ENCODE results near the gene HS6ST1. TPM values are rescaled to one million over a fixed set of nuclear protein-coding genes. Genes with fewer than 3 reads are reported as not detected.
A peak's percentile ranks its signal among the peaks of the same experiment; 100 is the strongest.

The HS6ST1 gene
- total and polyA plus RNA-seq, 9 donors = 12.9 to 62.5 (median 45.3) TPM

GRCh38 chr2:128235581-128235980 is 83.1 kb downstream of the HS6ST1 start:
- Histone ChIP-seq H3K36me3 (no peaks in the 10 kb centered on the region), H3K4me3 (no peak overlapping the region), H3K9me3 (no peaks in the 10 kb centered on the region), H3K27me3 (no peaks in the 10 kb centered on the region), H3K4me1 (ENCODE audit: insufficient read depth) (no peaks in the 10 kb centered on the region), H3K27ac (no peak overlapping the region)
- DNase-seq = no peak
- TF ChIP-seq CTCF (IDR thresholded peaks at IDR 0.05) (no peak), EP300 (IDR thresholded peaks at IDR 0.05) (no peak), POLR2A (IDR thresholded peaks at IDR 0.05) (no peak)
- intact Hi-C loops (cut with DNase I) = loop anchor here in 1 of 4 donors (10.0 kb wide), 1 partner anchor 171 kb away; no protein-coding TSS in a partner anchor
- 89 to 91% (median 90%) methylated on average over 8 of the region's 8 CpGs for WGBS, 3 donors

DNA sequence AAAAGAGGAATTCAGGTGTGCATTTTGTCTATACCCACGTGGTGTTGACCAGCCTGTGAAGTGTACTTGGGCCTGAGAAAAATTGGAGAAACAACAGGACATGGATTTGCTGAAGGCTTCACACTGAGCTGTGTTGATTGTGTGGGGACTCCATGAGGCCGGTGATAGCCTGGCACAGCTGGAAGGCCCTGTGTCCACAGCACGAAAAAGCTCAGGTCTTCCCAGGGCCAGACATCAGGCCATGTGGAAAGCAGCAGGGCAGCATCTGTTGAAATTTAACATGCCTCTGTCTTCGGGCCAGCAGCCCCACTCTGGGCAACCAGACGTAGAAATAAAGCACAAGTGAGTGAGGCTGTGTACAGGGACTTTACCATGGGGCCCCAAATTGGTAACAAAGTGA is 84.1 kb downstream of the HS6ST1 start:
- H3K4me1 ChIP-seq (ENCODE audit: insufficient read depth) = no peaks in the 10 kb centered on the region
- H3K9me3 ChIP-seq = no peaks in the 10 kb centered on the region
- H3K36me3 ChIP-seq = no peaks in the 10 kb centered on the region
- intact Hi-C loops (cut with DNase I) = loop anchor here in 1 of 4 donors (5.0 to 10.0 kb wide), 2 partner anchors 68 to 170 kb away; no protein-coding TSS in a partner anchor
- TF ChIP-seq CTCF (IDR thresholded peaks at IDR 0.05) (no peak), POLR2A (IDR thresholded peaks at IDR 0.05) (no peak), EP300 (IDR thresholded peaks at IDR 0.05) (no peak)
- no peak for DNase-seq
- 81 to 88% (median 87%) methylated on average over 5 of the region's 5 CpGs for WGBS, 3 donors
- H3K27ac ChIP-seq = no peak overlapping the region
- H3K27me3 ChIP-seq = no peaks in the 10 kb centered on the region
- H3K4me3 ChIP-seq = no peak overlapping the region

- Histone ChIP-seq H3K36me3 (no peaks in the 10 kb centered on the region), H3K4me1 (ENCODE audit: insufficient read depth) (no peaks in the 10 kb centered on the region), H3K4me3 (no peak overlapping the region), H3K27me3 (no peaks in the 10 kb centered on the region), H3K27ac (no peak overlapping the region), H3K9me3 (no peaks in the 10 kb centered on the region)
- TF ChIP-seq EP300 (IDR thresholded peaks at IDR 0.05) (no peak), POLR2A (IDR thresholded peaks at IDR 0.05) (no peak), CTCF (IDR thresholded peaks at IDR 0.05) (peak in 1 of 3 donors; percentile 1)
- WGBS, 3 donors = 45 to 55% (median 48%) methylated on average over 11 of the region's 11 CpGs
- intact Hi-C loops (cut with DNase I) = loop anchor here in 1 of 4 donors (5.0 to 10.0 kb wide), 2 partner anchors 68 to 169 kb away; no protein-coding TSS in a partner anchor
- no peak for DNase-seq
Observed at GRCh38 chr2:128233790-128234395, 84.8 kb downstream of the HS6ST1 start.

DNA sequence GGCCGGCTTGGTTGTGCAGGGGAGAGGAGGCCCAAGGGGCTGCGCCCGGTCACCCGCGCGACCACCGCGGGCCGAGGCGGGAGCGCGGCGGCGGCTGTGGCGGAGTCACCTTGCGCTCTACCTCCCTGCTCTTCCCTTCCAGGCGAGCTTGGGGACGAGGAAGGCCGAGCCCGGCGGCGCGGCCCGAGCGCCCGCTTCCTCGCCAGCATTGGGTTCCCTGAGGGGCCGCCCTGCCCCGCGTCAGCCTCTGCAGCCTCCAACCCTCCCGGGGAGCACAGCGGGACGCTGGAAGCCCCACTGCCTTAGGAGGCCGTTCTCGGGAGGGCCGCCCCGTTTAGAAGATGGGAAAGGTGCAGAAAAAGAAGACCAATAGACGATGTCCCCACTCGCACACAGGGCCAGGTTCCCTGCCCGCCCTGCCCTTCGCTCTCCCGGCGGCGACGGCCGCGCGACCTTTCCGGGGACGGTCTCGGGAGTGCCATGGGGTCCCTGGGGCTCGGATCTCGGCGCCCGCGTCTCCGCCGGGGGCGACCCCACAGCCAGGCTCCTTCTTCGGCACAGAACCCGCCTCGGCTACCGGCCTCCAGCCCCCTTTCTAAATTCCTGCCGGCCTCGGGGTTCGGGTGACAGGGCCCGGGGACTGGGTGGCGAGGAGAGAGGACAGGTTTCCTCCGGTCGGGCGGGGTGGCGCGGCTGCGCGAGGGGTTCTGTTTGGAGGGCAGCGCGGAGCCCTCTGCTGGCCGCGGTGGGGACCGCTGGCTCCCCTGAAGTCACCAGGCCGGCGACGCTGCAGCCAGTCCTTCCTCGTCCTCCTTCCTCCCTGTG is 85.5 kb downstream of the HS6ST1 start:
- Histone ChIP-seq H3K27me3 (no peaks in the 10 kb centered on the region), H3K4me1 (ENCODE audit: insufficient read depth) (no peaks in the 10 kb centered on the region), H3K27ac (peak overlapping the region; percentile 2 to 61), H3K9me3 (no peaks in the 10 kb centered on the region), H3K4me3 (peak overlapping the region; percentile 45), H3K36me3 (no peaks in the 10 kb centered on the region)
- TF ChIP-seq EP300 (IDR thresholded peaks at IDR 0.05) (no peak), CTCF (IDR thresholded peaks at IDR 0.05) (peak; percentile 75 to 85 (median 82)), POLR2A (IDR thresholded peaks at IDR 0.05) (no peak)
- DNase-seq = peak; percentile 78 to 87 (median 83)
- 0 to 1% (median 1%) methylated on average over 68 to 84 of the region's 84 CpGs for WGBS, 3 donors
- intact Hi-C loops (cut with DNase I) = loop anchor here in 1 of 4 donors (5.0 to 10.0 kb wide), 2 partner anchors 69 to 168 kb away; no protein-coding TSS in a partner anchor
